GM19438 (cell line): ENCODE data around the gene ATXN1.

ENCODE experiments used
- ATAC-seq: cut with Tn5 transposase; IDR thresholded peaks from one replicate; pipeline ENCODE4 v1.9.1; 2021; ENCODE audit warnings: low read depth; ENCODE audit not compliant: unreplicated experiment

Gene ATXN1

GRCh38 chr6:16358531-16359138 lies 402.6 kb downstream of the ATXN1 start:
- ATAC-seq: no peak

GRCh38 chr6:16355699-16356446 lies 405.4 kb downstream of the ATXN1 start:
- no peak for ATAC-seq

GRCh38 chr6:16355238-16355637 lies 406.0 kb downstream of the ATXN1 start:
- no peak for ATAC-seq

DNA sequence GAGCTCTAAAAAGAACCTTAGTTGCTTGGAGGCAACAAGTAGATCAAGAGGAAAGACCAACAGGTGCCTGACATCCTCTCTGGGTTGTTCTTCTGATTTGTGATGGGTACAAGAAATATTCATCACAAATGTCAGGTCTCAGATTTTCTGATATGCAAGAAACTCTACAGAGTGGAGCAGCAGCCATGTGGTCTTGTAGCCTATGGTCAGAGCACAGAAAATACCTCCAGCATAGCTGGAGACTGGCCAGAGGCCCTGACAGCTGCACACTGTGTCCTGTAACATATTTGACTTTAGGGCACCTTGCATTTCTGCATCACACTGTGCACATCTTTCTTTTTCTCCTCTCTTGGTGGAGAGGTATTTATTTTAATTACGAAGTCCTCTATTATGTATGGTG lies 406.6 kb downstream of the ATXN1 start:
- no peak for ATAC-seq

DNA sequence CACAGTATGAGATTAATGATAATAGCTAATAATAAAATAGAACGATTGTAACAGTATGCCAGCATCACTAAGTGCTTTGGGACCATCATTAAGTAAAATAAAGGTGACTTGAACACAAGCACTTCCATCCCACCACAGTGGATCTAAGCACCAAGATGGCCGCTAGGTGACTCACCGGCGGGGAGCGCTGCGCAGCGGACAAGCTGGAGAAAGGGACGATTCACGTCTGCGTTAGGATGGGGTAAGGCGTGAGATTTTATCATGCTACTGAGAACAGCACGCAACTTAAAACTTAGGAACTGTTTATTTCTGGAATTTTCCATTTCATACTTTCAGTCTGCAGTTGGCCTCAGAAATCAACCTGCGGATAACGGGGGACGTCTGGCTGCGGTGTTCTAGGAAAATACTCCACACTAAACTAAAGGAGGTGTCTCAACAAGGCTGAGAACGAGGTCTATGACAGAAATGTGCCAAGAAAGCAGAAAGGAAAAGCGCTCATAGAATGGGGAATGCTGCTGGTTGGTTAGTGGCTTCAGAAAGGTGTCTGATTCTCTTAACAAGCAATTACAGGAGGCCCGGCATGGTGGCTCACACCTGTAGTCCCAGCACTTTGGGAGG lies 408.3 kb downstream of the ATXN1 start:
- no peak for ATAC-seq

GRCh38 chr6:16352258-16352635 lies 409.0 kb downstream of the ATXN1 start:
- no peak for ATAC-seq

- ATAC-seq: no peak
These were observed 411.7 kb downstream of the ATXN1 start for GRCh38 chr6:16349544-16349943.

- no peak for ATAC-seq
These were observed 414.4 kb downstream of the ATXN1 start for GRCh38 chr6:16346831-16347230.

DNA sequence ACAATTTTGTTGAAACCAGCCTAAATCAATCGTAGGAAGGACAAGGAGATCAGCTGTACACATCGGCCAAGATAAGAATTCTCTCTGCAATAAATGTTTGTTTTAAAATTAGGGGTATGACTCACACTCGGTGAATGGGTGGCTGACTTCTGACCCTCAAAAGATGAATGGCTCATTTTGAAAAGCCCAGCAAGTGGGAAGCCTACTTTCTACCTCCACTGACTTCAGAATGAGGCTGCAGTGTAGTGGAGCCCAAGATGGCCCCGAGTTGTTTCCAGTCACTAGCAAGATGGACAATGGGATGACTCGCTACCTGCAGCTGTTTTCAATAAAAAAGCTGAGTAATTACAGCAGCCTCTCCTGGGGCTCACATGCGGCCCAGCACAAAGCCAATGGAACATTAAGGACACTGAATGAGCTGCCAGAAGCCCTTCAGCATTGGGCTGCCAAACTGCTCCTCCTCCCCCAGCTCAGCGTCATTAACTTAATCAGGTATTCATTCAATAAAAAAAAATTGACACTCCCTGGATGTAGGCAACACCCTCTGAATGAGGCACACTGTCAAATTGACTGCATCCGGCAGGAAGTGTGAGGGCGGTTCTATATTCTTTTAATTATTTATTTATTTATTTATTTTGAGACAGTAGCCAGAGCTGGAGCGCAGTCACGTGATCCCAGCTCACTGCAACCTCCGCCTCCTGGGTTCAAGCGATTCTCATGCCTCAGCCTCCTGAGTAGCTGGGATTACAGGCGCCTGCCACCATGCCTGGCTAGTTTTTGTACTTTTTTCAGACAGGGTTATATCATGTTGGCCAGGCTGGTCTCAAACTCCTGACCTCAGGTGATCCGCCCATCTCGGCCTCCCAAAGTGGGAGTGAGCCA lies 415.6 kb downstream of the ATXN1 start:
- ATAC-seq: no peak

DNA sequence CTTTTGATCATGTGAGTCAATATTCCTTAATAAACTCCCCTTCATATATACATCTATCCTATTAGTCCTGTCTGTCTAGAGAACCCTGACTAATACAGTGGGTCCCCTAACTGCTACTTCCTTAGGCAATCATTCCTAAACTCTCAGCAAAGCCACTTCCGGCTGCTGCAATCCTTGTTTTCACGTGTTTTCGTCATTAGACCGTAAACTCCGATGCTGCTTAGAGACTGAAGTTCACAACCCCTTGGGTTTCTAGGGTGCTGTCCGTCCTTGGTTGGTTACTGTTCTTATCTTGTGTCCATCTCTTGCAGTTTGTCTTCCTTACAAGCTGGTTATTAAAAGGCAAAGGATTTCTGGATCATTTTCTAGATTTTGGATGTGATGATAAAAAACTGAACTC lies 416.5 kb downstream of the ATXN1 start:
- ATAC-seq: no peak

GRCh38 chr6:16343593-16343992 lies 417.7 kb downstream of the ATXN1 start:
- no peak for ATAC-seq

GRCh38 chr6:16339265-16339587 lies 422.0 kb downstream of the ATXN1 start:
- ATAC-seq: no peak

- ATAC-seq: no peak
These were observed 422.5 kb downstream of the ATXN1 start for GRCh38 chr6:16338577-16339264.

- no peak for ATAC-seq
These were observed 423.8 kb downstream of the ATXN1 start for GRCh38 chr6:16337295-16337975.

GRCh38 chr6:16336911-16337294 lies 424.4 kb downstream of the ATXN1 start:
- no peak for ATAC-seq

DNA sequence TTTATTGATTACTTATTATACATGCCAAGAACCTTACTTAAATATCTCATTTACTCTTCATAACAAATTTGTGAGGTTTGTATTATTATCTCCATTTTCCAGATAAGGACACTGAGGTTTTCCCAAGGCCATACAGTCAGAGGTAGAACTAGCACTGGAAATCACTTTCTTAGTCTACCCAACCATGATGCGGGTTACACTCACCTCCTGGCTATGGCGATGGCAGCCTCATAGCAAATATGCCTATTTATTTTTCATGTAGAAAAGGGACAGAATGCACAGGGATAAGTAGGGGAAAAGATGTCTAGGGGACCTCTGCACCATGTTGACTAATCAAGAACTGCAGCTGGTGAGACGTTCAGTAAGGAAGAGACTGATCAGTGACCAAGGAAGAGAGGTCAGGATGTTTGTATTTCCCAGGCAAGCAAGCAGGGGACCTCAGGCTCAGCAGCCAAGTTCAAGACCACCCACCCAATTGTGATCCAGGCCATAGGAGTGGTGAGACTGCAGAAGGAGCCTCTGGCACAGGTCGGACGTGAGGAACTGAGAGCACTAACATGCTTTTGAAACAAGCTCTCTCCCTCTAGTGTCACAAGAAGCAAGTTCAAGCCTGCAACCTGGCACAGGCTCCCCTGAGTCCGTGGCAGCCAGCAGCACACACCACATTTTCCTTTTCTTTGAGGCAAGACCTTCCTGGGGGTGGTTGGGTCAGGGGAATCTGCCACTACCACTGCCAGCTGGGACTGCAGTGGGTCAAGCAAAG lies 425.0 kb downstream of the ATXN1 start:
- ATAC-seq: no peak

DNA sequence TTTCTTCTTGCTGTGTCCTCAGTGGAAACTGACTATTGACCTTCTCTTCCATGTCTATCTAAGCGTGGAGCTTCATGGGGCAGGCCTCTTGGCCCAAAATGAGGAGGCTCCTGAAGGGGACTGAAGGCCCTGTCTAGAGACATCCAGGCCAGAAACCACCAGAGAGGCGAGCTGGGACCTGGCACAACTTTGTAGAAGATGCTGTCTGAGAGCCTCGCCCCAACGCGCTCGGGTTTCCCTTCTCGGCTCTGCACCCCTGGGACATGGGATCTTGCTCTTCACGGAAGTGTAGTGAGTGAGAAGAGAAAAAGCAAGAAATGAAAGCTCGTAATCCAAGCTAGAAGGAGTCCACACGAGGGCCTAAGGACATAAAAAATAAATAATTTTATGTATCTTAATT lies 426.1 kb downstream of the ATXN1 start:
- ATAC-seq: no peak

- no peak for ATAC-seq
These were observed 426.6 kb downstream of the ATXN1 start for GRCh38 chr6:16334671-16335070.

- ATAC-seq: no peak
These were observed 427.7 kb downstream of the ATXN1 start for GRCh38 chr6:16333580-16333979.
